NCI-H1048 (cell line): ENCODE results near the gene SLC25A11.
"Not testable (repeated sequence)": the region's sequence is repeated elsewhere in the genome, so short reads cannot be mapped to it uniquely, and the experiment has no call there.

Source experiments
- DNase-seq: peaks from one replicate; lab custom pipeline; 2025; lab: John Stamatoyannopoulos, UW

The SLC25A11 gene

GRCh38 chr17:4945176-4945943 is 5.5 kb upstream of the SLC25A11 start:
- no peak for DNase-seq

- DNase-seq = no peak
Measured at GRCh38 chr17:4944554-4945175, 4.8 kb upstream of the SLC25A11 start.

GRCh38 chr17:4944163-4944553 is 4.3 kb upstream of the SLC25A11 start:
- DNase-seq = no peak

GRCh38 chr17:4942760-4943508 is 3.1 kb upstream of the SLC25A11 start:
- no peak for DNase-seq

- no peak for DNase-seq
Measured at GRCh38 chr17:4941319-4941610, 1.4 kb upstream of the SLC25A11 start.

GRCh38 chr17:4940555-4941318 is 891 bp upstream of the SLC25A11 start:
- peak; percentile 61 for DNase-seq

- no peak for DNase-seq
Measured at GRCh38 chr17:4939546-4939795, 375 bp downstream of the SLC25A11 start.

GRCh38 chr17:4938688-4939545 is 929 bp downstream of the SLC25A11 start:
- no peak for DNase-seq

- DNase-seq = no peak
Measured at GRCh38 chr17:4938069-4938491, 1.8 kb downstream of the SLC25A11 start.

GRCh38 chr17:4937553-4937952 is 2.3 kb downstream of the SLC25A11 start:
- no peak for DNase-seq

GRCh38 chr17:4936436-4936835 is 3.4 kb downstream of the SLC25A11 start:
- DNase-seq = no peak

GRCh38 chr17:4935650-4936049 is 4.2 kb downstream of the SLC25A11 start:
- DNase-seq = no peak

GRCh38 chr17:4934173-4934979 is 5.5 kb downstream of the SLC25A11 start:
- DNase-seq = no peak

- DNase-seq = no peak
Measured at GRCh38 chr17:4933646-4934045, 6.2 kb downstream of the SLC25A11 start.

- no peak for DNase-seq
Measured at GRCh38 chr17:4932756-4933155, 7.1 kb downstream of the SLC25A11 start.

- no peak for DNase-seq
Measured at GRCh38 chr17:4931963-4932362, 7.9 kb downstream of the SLC25A11 start, which contains the start of gene GP1BA. GP1BA (plus strand) TSS chr17:4932277; CDS start chr17:4932605, 328 bp downstream.

- no peak for DNase-seq
Measured at GRCh38 chr17:4928881-4929280, 11.0 kb downstream of the SLC25A11 start.

- not testable (repeated sequence) for DNase-seq
Measured at GRCh38 chr17:4926577-4927335, 13.1 kb downstream of the SLC25A11 start.

- DNase-seq = no peak
Measured at GRCh38 chr17:4921320-4921719, 18.5 kb downstream of the SLC25A11 start.
